IMR-90 (cell line): Measurements from ENCODE around the gene BEND2. TPM values are rescaled to one million over a fixed set of nuclear protein-coding genes. Genes with fewer than 3 reads are reported as not detected.

ENCODE experiments used
- ATAC-seq: fragments of 200-7000 bp; cut with Tn5 transposase; 2 replicates; pipeline ENCODE4 v1.9.1; 2020; ENCODE audit warnings: low read depth, mild to moderate bottlenecking, moderate library complexity
- BruUV-seq: library from RNA; stranded (reverse); fragments of 400-500 nt; replicated peaks from 2 replicates; lab custom pipeline; 2021; lab: Mats Ljungman, UMichigan
- CTCF ChIA-PET: fragments of 300-600 bp; formaldehyde crosslinking; extraction: SDS; loops from one replicate; lab custom pipeline; 2021; ENCODE audit warnings: antibody characterized with exemption; lab: Yijun Ruan, JAX
- POLR2A ChIA-PET: fragments of 300-600 bp; sonication (Branson Sonifier 250); formaldehyde crosslinking; loops from one replicate; lab custom pipeline; 2022; ENCODE audit warnings: antibody characterized with exemption; ENCODE audit not compliant: unreplicated experiment; lab: Charles Lee
- DNase-seq: peaks from one replicate; pipeline ENCODE4 v3.0.0; 2013
- H2AFZ ChIP-seq: replicated peaks from 2 replicates; pipeline ENCODE3; 2013; ENCODE audit warnings: low read length, mild to moderate bottlenecking; ENCODE audit not compliant: poor library complexity
- H2AK5ac ChIP-seq: 2 replicates; pipeline ENCODE4 v1.6.1; 2013; ENCODE audit warnings: low read depth, low read length, inconsistent platforms
- H2AK9ac ChIP-seq: replicated peaks from 2 replicates; pipeline ENCODE3; 2013; ENCODE audit warnings: mild to moderate bottlenecking, low read depth, low read length, moderate library complexity; ENCODE audit not compliant: poor library complexity
- H2BK120ac ChIP-seq: 2 replicates; pipeline ENCODE4 v1.6.1; 2013; ENCODE audit warnings: low read depth, low read length, inconsistent platforms
- H2BK15ac ChIP-seq: 3 replicates; pipeline ENCODE4 v1.6.1; 2013; ENCODE audit warnings: low read depth, low read length, inconsistent platforms
- H2BK20ac ChIP-seq: 2 replicates; pipeline ENCODE4 v1.6.1; 2013; ENCODE audit warnings: low read depth, mild to moderate bottlenecking, inconsistent platforms, low read length, moderate library complexity
- H2BK5ac ChIP-seq: 2 replicates; pipeline ENCODE4 v1.6.1; 2013; ENCODE audit warnings: mild to moderate bottlenecking, low read depth, low read length, inconsistent platforms; ENCODE audit not compliant: poor library complexity, severe bottlenecking
- H3K14ac ChIP-seq: replicated peaks from 2 replicates; pipeline ENCODE4 v1.6.1; 2013; ENCODE audit warnings: low read depth, low read length, inconsistent platforms
- H3K18ac ChIP-seq: 2 replicates; pipeline ENCODE4 v1.6.1; 2013; ENCODE audit warnings: low read depth, low read length, control low read depth
- H3K23ac ChIP-seq: 2 replicates; pipeline ENCODE4 v1.6.1; 2013; ENCODE audit warnings: low read depth, low read length, inconsistent platforms
- H3K27ac ChIP-seq: 2 replicates; pipeline ENCODE4 v1.5.1; 2013; ENCODE audit warnings: mild to moderate bottlenecking, control low read depth, low read length; ENCODE audit not compliant: insufficient read depth
- H3K27me3 ChIP-seq: 2 replicates; pipeline ENCODE4 v1.6.1; 2013; ENCODE audit warnings: low read length; ENCODE audit not compliant: control insufficient read depth, insufficient read depth
- H3K36me3 ChIP-seq: 2 replicates; pipeline ENCODE4 v1.6.1; 2013; ENCODE audit warnings: low read length, mixed read lengths; ENCODE audit not compliant: control insufficient read depth, insufficient read depth
- H3K4ac ChIP-seq: 2 replicates; pipeline ENCODE4 v1.6.1; 2013; ENCODE audit warnings: low read depth, low read length, inconsistent platforms
- H3K4me1 ChIP-seq: 2 replicates; pipeline ENCODE4 v1.6.1; 2013; ENCODE audit warnings: low read length, mixed read lengths; ENCODE audit not compliant: control insufficient read depth, insufficient read depth
- H3K4me2 ChIP-seq: 2 replicates; pipeline ENCODE4 v1.6.1; 2013; ENCODE audit warnings: low read depth, mild to moderate bottlenecking, control low read depth, low read length, moderate library complexity
- H3K4me3 ChIP-seq: 2 replicates; pipeline ENCODE4 v1.5.1; 2013; ENCODE audit warnings: low read depth, mild to moderate bottlenecking, control low read depth, low read length, moderate library complexity; ENCODE audit not compliant: insufficient read depth
- H3K56ac ChIP-seq: 2 replicates; pipeline ENCODE4 v1.6.1; 2013; ENCODE audit warnings: low read length, inconsistent platforms; ENCODE audit not compliant: insufficient read depth; ENCODE audit errors: extremely low read depth
- H3K79me1 ChIP-seq, 2 experiments: 2 replicates each; pipeline ENCODE4 v1.6.1; 2013; ENCODE audit warnings: low read length in 2 of 2, inconsistent platforms in 1 of 2, low read depth in 1 of 2
- H3K9ac ChIP-seq: 2 replicates; pipeline ENCODE4 v1.6.1; 2013; ENCODE audit warnings: low read depth, low read length, control low read depth
- H3K9me1 ChIP-seq: 2 replicates; pipeline ENCODE4 v1.6.1; 2013; ENCODE audit warnings: low read length, inconsistent platforms; ENCODE audit not compliant: insufficient read depth
- H3K9me3 ChIP-seq: 2 replicates; pipeline ENCODE4 v1.6.1; 2013; ENCODE audit warnings: low read length; ENCODE audit not compliant: control insufficient read depth, insufficient read depth
- H4K20me1 ChIP-seq: 2 replicates; pipeline ENCODE4 v1.6.1; 2013; ENCODE audit warnings: low read length, inconsistent platforms; ENCODE audit not compliant: insufficient read depth
- H4K5ac ChIP-seq: 2 replicates; pipeline ENCODE4 v1.6.1; 2013; ENCODE audit warnings: mild to moderate bottlenecking, low read depth, low read length, control low read depth
- H4K8ac ChIP-seq, 2 experiments: 2 replicates each; pipeline ENCODE4 v1.6.1; 2013; ENCODE audit warnings: low read depth in 2 of 2, low read length in 2 of 2, control low read depth in 1 of 2, inconsistent platforms in 1 of 2
- H4K91ac ChIP-seq: 2 replicates; pipeline ENCODE4 v1.6.1; 2013; ENCODE audit warnings: low read depth, low read length, inconsistent platforms; ENCODE audit not compliant: insufficient read depth
- BHLHE40 ChIP-seq: fragments of 150-350 bp; IDR thresholded peaks from 2 replicates; pipeline ENCODE4 v1.6.1; 2016; ENCODE audit warnings: mild to moderate bottlenecking, low read depth, low read length
- CEBPB ChIP-seq: IDR thresholded peaks from 2 replicates; pipeline ENCODE4 v1.6.1; 2012; ENCODE audit warnings: low read depth, low read length, improper control_type of control experiment
- CHD1 ChIP-seq: IDR thresholded peaks from 2 replicates; pipeline ENCODE4 v1.6.1; 2012; ENCODE audit warnings: low read depth, low read length, improper control_type of control experiment
- FOS ChIP-seq: fragments of 150-350 bp; IDR thresholded peaks from 2 replicates; pipeline ENCODE4 v1.6.1; 2016; ENCODE audit warnings: low read depth, low read length
- MAFK ChIP-seq: IDR thresholded peaks from 2 replicates; pipeline ENCODE4 v1.6.1; 2012; ENCODE audit warnings: low read depth, low read length, improper control_type of control experiment
- MAZ ChIP-seq: IDR thresholded peaks from 2 replicates; pipeline ENCODE4 v1.6.1; 2012; ENCODE audit warnings: low read depth, mild to moderate bottlenecking, low read length, improper control_type of control experiment, moderate library complexity, borderline replicate concordance
- MXI1 ChIP-seq: IDR thresholded peaks from 2 replicates; pipeline ENCODE4 v1.6.1; 2012; ENCODE audit warnings: low read depth, mild to moderate bottlenecking, low read length, moderate library complexity, borderline replicate concordance
- NFE2L2 ChIP-seq: fragments of 150-350 bp; IDR thresholded peaks from 2 replicates; pipeline ENCODE4 v1.6.1; 2016; ENCODE audit warnings: low read depth, mild to moderate bottlenecking, low read length
- POLR2A ChIP-seq: IDR thresholded peaks from 2 replicates; pipeline ENCODE4 v1.6.1; 2012; ENCODE audit warnings: mild to moderate bottlenecking, low read depth, low read length
- RAD21 ChIP-seq: IDR thresholded peaks from 2 replicates; pipeline ENCODE4 v1.6.1; 2012; ENCODE audit warnings: low read length, improper control_type of control experiment
- RCOR1 ChIP-seq: IDR thresholded peaks from 2 replicates; pipeline ENCODE4 v1.6.1; 2012; ENCODE audit warnings: mild to moderate bottlenecking, low read length, improper control_type of control experiment; ENCODE audit not compliant: insufficient replicate concordance
- RFX5 ChIP-seq: IDR thresholded peaks from 2 replicates; pipeline ENCODE4 v1.8.0; 2012; ENCODE audit warnings: low read depth, mild to moderate bottlenecking, low read length, moderate library complexity
- SMC3 ChIP-seq: fragments of 150-350 bp; IDR thresholded peaks from 2 replicates; pipeline ENCODE4 v1.6.1; 2016; ENCODE audit warnings: low read depth, mild to moderate bottlenecking, antibody characterized with exemption, low read length, moderate library complexity
- WGBS, 2 experiments: methylation state at CpG; one replicate each; pipeline versions ENCODE4 v1.1.5 to v1.1.7; 2013; ENCODE audit warnings: missing lambda C conversion rate in 2 of 2; ENCODE audit not compliant: insufficient read length in 1 of 2; ENCODE audit errors: extremely low coverage in 2 of 2; 5-methylcytosine and 5-hydroxymethylcytosine counted together
- dilution Hi-C: fragments of 300-500 bp; cut with HindIII; formaldehyde crosslinking; loops from one replicate; pipeline ENCODE4 v1.14.3; 2018; ENCODE audit warnings: low sequenced_read_pairs; ENCODE audit not compliant: unreplicated experiment
- in situ Hi-C: fragments of 300-500 bp; cut with MboI; formaldehyde crosslinking; loops from 3 replicates; pipeline ENCODE4 v1.14.3; 2019; ENCODE audit warnings: low sequenced_read_pairs, inconsistent platforms, mixed read lengths
- intact Hi-C: fragments of 100-400 bp; cut with micrococcal nuclease; formaldehyde crosslinking; loops from 2 replicates; pipeline ENCODE4 v1.10.0; 2022
- polyA plus RNA-seq, 3 experiments: library from polyadenylated mRNA; depleted of rRNA; stranded (reverse); fragments of >200 nt; gene quantifications; 2 replicates each; pipeline ENCODE4 v1.2.3, GENCODE V29; 2012; ENCODE audit warnings: low replicate concordance in 1 of 3
- total RNA-seq: library from RNA; depleted of rRNA; stranded (reverse); fragments of >200 nt; gene quantifications from 2 replicates; pipeline ENCODE4 v1.2.3, GENCODE V29; 2012
- TF ChIP-seq, protein P1 (sequence below): fragments of 150-350 bp; IDR thresholded peaks from 2 replicates; pipeline ENCODE4 v1.6.1; 2016; ENCODE audit warnings: low read depth, mild to moderate bottlenecking, low read length, moderate library complexity, borderline replicate concordance
- TF ChIP-seq, protein P2 (sequence below): fragments of 150-350 bp; IDR thresholded peaks from 2 replicates; pipeline ENCODE4 v1.6.1; 2017; ENCODE audit warnings: mild to moderate bottlenecking, antibody characterized with exemption, low read length, low read depth
- TF ChIP-seq, protein P3 (sequence below): conservative IDR thresholded peaks from 2 replicates; pipeline ENCODE4 v1.5.1; 2012; ENCODE audit warnings: mild to moderate bottlenecking, low read depth, low read length, improper control_type of control experiment

The BEND2 gene
- total and polyA plus RNA-seq, 2 of the 4 experiments (the other 2 are of a cell fraction): not detected

DNA sequence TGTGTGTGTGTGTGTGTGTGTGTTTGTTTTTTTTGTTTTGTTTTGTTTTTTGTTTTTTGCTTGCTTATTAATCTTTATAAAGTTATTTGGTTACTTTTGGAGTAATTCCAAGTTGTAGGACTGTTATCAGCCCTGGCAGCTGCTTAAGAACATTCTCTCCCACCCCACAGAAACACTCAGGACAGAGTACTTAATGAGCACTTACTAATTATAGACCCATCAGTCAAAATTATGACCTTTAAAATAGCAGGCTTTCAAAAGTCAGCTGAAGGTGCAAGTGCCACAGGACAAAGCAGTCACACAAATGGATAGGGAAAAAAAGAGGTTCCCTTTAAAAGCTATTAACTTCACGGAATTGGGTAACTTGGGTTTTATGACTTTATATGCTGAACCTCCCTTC is 69.0 kb downstream of the BEND2 start:
- no peaks in the 10 kb centered on the region for H3K79me1 ChIP-seq
- ATAC-seq (no peak), DNase-seq (no peak)
- no peak overlapping the region for H2BK20ac ChIP-seq
- no peak overlapping the region for H3K4me2 ChIP-seq
- BruUV-seq: no TSS peak
- TF ChIP-seq, protein P1, sequence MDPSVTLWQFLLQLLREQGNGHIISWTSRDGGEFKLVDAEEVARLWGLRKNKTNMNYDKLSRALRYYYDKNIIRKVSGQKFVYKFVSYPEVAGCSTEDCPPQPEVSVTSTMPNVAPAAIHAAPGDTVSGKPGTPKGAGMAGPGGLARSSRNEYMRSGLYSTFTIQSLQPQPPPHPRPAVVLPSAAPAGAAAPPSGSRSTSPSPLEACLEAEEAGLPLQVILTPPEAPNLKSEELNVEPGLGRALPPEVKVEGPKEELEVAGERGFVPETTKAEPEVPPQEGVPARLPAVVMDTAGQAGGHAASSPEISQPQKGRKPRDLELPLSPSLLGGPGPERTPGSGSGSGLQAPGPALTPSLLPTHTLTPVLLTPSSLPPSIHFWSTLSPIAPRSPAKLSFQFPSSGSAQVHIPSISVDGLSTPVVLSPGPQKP: no peak
- TF ChIP-seq CHD1: no peak
- TF ChIP-seq MXI1: no peak
- no peak for TF ChIP-seq RFX5
- no peak for TF ChIP-seq RAD21
- TF ChIP-seq NFE2L2: no peak
- TF ChIP-seq, protein P2, sequence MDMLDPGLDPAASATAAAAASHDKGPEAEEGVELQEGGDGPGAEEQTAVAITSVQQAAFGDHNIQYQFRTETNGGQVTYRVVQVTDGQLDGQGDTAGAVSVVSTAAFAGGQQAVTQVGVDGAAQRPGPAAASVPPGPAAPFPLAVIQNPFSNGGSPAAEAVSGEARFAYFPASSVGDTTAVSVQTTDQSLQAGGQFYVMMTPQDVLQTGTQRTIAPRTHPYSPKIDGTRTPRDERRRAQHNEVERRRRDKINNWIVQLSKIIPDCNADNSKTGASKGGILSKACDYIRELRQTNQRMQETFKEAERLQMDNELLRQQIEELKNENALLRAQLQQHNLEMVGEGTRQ: no peak
- no peak for TF ChIP-seq MAZ
- no peak for TF ChIP-seq SMC3
- TF ChIP-seq RCOR1: no peak
- no peak for TF ChIP-seq POLR2A
- no peak for TF ChIP-seq CEBPB
- no peak for TF ChIP-seq MAFK
- TF ChIP-seq, protein P3, sequence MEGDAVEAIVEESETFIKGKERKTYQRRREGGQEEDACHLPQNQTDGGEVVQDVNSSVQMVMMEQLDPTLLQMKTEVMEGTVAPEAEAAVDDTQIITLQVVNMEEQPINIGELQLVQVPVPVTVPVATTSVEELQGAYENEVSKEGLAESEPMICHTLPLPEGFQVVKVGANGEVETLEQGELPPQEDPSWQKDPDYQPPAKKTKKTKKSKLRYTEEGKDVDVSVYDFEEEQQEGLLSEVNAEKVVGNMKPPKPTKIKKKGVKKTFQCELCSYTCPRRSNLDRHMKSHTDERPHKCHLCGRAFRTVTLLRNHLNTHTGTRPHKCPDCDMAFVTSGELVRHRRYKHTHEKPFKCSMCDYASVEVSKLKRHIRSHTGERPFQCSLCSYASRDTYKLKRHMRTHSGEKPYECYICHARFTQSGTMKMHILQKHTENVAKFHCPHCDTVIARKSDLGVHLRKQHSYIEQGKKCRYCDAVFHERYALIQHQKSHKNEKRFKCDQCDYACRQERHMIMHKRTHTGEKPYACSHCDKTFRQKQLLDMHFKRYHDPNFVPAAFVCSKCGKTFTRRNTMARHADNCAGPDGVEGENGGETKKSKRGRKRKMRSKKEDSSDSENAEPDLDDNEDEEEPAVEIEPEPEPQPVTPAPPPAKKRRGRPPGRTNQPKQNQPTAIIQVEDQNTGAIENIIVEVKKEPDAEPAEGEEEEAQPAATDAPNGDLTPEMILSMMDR: no peak
- no peak for TF ChIP-seq FOS
- TF ChIP-seq BHLHE40: no peak
- no peaks in the 10 kb centered on the region for H4K20me1 ChIP-seq
- no peak overlapping the region for H3K23ac ChIP-seq
- H2AFZ ChIP-seq: no peak overlapping the region
- CTCF ChIA-PET: interaction anchor here (0.6 kb wide), 1 partner anchor 170 kb away, joined by 3 read pairs; no protein-coding TSS in a partner anchor
- H3K4me1 ChIP-seq: no peaks in the 10 kb centered on the region
- H2AK5ac ChIP-seq: no peak overlapping the region
- H3K36me3 ChIP-seq: no peaks in the 10 kb centered on the region
- H3K18ac ChIP-seq: no peak overlapping the region
- H3K9me3 ChIP-seq: no peaks in the 10 kb centered on the region
- intact Hi-C loops: no loop called here
- H4K5ac ChIP-seq: no peak overlapping the region
- no peak overlapping the region for H3K27ac ChIP-seq
- H2AK9ac ChIP-seq: no peak overlapping the region
- no peak overlapping the region for H4K8ac ChIP-seq
- no peak overlapping the region for H3K9ac ChIP-seq
- H2BK15ac ChIP-seq: no peak overlapping the region
- no peak overlapping the region for H3K56ac ChIP-seq
- no peaks in the 10 kb centered on the region for H3K27me3 ChIP-seq
- H2BK5ac ChIP-seq: no peak overlapping the region
- no CpG with 5 or more reads among the region's 1 CpG for WGBS, 2 experiments
- H4K91ac ChIP-seq: no peak overlapping the region
- dilution Hi-C loops: no loop called here
- H3K4ac ChIP-seq: no peak overlapping the region
- in situ Hi-C loops: no loop called here
- H2BK120ac ChIP-seq: no peak overlapping the region
- POLR2A ChIA-PET: no interaction called here
- H3K9me1 ChIP-seq: no peaks in the 10 kb centered on the region
- no peak overlapping the region for H3K4me3 ChIP-seq
- H3K14ac ChIP-seq: no peak overlapping the region
